ENCODE measurements around the gene CCNI2.
A peak's percentile ranks its signal among the peaks of the same experiment; 100 is the strongest.

CCNI2 gene

GRCh38 chr5:132773601-132774355 lies 26.6 kb downstream of the CCNI2 start:
- H3K27ac ChIP-seq (ENCODE audit: low read depth, low read length): no peak overlapping the region
- H3K36me3 ChIP-seq (ENCODE audit: control insufficient read depth in 1 of 2, insufficient read depth in 2 of 2, low read length in 2 of 2): peaks cover 0 to 3% of the 10 kb centered on the region in 2 donors
- H3K9me3 ChIP-seq (ENCODE audit: control insufficient read depth in 1 of 2, low read length in 2 of 2): no peaks in the 10 kb centered on the region
- H3K27me3 ChIP-seq (ENCODE audit: control insufficient read depth in 1 of 2, insufficient read depth in 2 of 2, low read length in 2 of 2): no peaks in the 10 kb centered on the region
- no peak overlapping the region for H3K4me3 ChIP-seq (ENCODE audit: low read depth in 1 of 2, low read length in 2 of 2)
- no peak overlapping the region for H3K9ac ChIP-seq (ENCODE audit: low read depth in 1 of 2, low read length in 2 of 2)
- peaks cover 30 to 33% of the 10 kb centered on the region in 2 donors for H3K4me1 ChIP-seq (ENCODE audit: control insufficient read depth in 1 of 2, insufficient read depth in 2 of 2, low read length in 2 of 2)

DNA sequence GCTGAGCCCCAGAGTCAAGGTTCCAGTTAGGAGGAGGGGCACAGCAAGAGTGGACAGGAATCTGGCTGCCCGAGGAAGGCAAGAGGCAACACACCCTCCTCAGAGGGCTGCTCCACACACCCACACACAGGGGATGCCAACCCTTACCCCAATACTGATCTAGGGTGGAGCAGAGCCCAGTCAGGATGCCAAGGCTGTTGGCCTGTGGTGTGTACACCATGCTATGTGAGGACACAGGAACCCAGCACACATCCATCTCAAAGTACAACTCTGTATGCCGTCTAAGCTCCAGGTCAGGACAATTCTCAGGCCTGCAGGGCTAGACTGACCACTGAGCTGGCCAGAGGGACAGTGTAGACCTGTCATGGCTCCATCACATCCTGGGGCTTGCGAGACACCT lies 27.2 kb downstream of the CCNI2 start:
- Histone ChIP-seq H3K4me3 (ENCODE audit: low read depth in 1 of 2, low read length in 2 of 2) (peak overlapping the region; percentile 18 to 78), H3K4me1 (ENCODE audit: control insufficient read depth in 1 of 2, insufficient read depth in 2 of 2, low read length in 2 of 2) (peaks cover 30 to 33% of the 10 kb centered on the region in 2 donors), H3K27me3 (ENCODE audit: control insufficient read depth in 1 of 2, insufficient read depth in 2 of 2, low read length in 2 of 2) (no peaks in the 10 kb centered on the region), H3K36me3 (ENCODE audit: control insufficient read depth in 1 of 2, insufficient read depth in 2 of 2, low read length in 2 of 2) (peaks cover 0 to 3% of the 10 kb centered on the region in 2 donors), H3K27ac (ENCODE audit: low read depth, low read length) (no peak overlapping the region), H3K9me3 (ENCODE audit: control insufficient read depth in 1 of 2, low read length in 2 of 2) (no peaks in the 10 kb centered on the region), H3K9ac (ENCODE audit: low read depth in 1 of 2, low read length in 2 of 2) (no peak overlapping the region)

DNA sequence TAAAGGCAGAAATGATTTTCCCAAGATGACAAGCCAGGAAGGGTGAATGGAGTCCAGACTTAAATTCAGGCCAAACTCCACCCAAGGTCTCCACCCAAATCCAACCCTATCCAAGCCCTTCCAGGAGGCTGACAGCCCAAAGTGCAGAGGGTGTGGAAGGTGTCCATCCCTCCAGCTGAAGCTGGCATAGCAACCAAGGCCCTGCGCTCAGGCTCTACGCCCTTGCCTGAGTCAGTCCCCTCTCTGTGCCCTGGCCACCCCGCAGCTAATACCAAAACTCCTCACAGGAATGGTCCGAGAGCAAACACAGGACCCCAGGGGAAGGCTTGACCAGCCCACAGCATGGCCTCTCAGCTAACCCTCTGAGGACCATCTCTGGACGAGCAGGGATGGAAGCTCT lies 27.7 kb downstream of the CCNI2 start:
- Histone ChIP-seq H3K36me3 (ENCODE audit: control insufficient read depth in 1 of 2, insufficient read depth in 2 of 2, low read length in 2 of 2) (peaks cover 0 to 3% of the 10 kb centered on the region in 2 donors), H3K9ac (ENCODE audit: low read depth in 1 of 2, low read length in 2 of 2) (no peak overlapping the region), H3K4me3 (ENCODE audit: low read depth in 1 of 2, low read length in 2 of 2) (peak overlapping the region; percentile 18 to 78), H3K27me3 (ENCODE audit: control insufficient read depth in 1 of 2, insufficient read depth in 2 of 2, low read length in 2 of 2) (peaks cover 0 to 2% of the 10 kb centered on the region in 2 donors), H3K9me3 (ENCODE audit: control insufficient read depth in 1 of 2, low read length in 2 of 2) (no peaks in the 10 kb centered on the region), H3K27ac (ENCODE audit: low read depth, low read length) (no peak overlapping the region), H3K4me1 (ENCODE audit: control insufficient read depth in 1 of 2, insufficient read depth in 2 of 2, low read length in 2 of 2) (peaks cover 30 to 33% of the 10 kb centered on the region in 2 donors)

GRCh38 chr5:132775476-132775961 lies 28.3 kb downstream of the CCNI2 start:
- Histone ChIP-seq H3K9ac (ENCODE audit: low read depth in 1 of 2, low read length in 2 of 2) (peak overlapping the region in 1 of 2 donors; percentile 65), H3K27me3 (ENCODE audit: control insufficient read depth in 1 of 2, insufficient read depth in 2 of 2, low read length in 2 of 2) (peaks cover 0 to 2% of the 10 kb centered on the region in 2 donors), H3K4me3 (ENCODE audit: low read depth in 1 of 2, low read length in 2 of 2) (peak overlapping the region in 1 of 2 donors; percentile 78), H3K27ac (ENCODE audit: low read depth, low read length) (no peak overlapping the region), H3K36me3 (ENCODE audit: control insufficient read depth in 1 of 2, insufficient read depth in 2 of 2, low read length in 2 of 2) (peaks cover 0 to 3% of the 10 kb centered on the region in 2 donors), H3K9me3 (ENCODE audit: control insufficient read depth in 1 of 2, low read length in 2 of 2) (no peaks in the 10 kb centered on the region), H3K4me1 (ENCODE audit: control insufficient read depth in 1 of 2, insufficient read depth in 2 of 2, low read length in 2 of 2) (peaks cover 30 to 33% of the 10 kb centered on the region in 2 donors)

DNA sequence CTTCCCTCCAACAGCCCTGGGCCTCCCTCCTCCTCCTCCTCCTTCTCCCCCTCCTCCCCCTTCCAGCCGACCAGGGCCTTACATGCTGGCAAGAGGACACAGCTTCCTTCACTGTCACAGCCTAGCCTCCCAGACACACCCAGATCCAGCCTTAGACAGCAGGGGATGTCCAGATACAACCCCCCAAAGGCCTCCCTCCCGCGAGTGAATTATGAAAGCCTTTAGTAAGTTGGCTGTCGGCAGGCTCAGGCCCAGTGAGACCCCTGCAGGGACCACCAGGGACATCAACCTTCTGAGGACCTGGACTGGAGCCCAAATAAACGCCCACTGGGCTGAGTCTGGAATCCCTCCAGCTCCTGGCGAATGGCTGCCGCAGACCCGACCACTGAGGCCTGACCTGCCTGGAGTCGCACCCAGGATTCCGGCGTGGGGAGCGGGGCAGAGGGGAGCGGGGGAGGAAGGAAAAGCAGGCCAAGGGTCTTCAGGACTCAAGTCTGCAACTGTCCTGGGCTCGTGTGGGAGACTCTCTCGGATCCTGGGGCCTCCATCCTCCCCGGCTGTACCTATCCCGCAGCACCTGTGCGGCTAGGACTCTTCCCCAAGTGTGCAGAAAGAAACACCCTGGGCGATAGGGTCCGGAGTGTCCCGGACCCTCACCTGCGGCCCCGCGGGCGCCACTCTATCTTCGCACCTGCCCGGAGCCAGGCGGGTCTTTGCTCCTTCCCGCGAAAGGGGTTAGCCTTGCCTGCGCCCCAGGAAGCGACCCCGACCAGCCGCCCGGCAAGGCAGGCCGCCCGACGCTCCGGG lies 29.1 kb downstream of the CCNI2 start:
- Histone ChIP-seq H3K36me3 (ENCODE audit: control insufficient read depth in 1 of 2, insufficient read depth in 2 of 2, low read length in 2 of 2) (peaks cover 0 to 3% of the 10 kb centered on the region in 2 donors), H3K27me3 (ENCODE audit: control insufficient read depth in 1 of 2, insufficient read depth in 2 of 2, low read length in 2 of 2) (peaks cover 0 to 2% of the 10 kb centered on the region in 2 donors), H3K4me3 (ENCODE audit: low read depth in 1 of 2, low read length in 2 of 2) (peak overlapping the region; percentile 78 to 89), H3K9me3 (ENCODE audit: control insufficient read depth in 1 of 2, low read length in 2 of 2) (no peaks in the 10 kb centered on the region), H3K4me1 (ENCODE audit: control insufficient read depth in 1 of 2, insufficient read depth in 2 of 2, low read length in 2 of 2) (peaks cover 30 to 33% of the 10 kb centered on the region in 2 donors), H3K9ac (ENCODE audit: low read depth in 1 of 2, low read length in 2 of 2) (peak overlapping the region; percentile 65 to 67), H3K27ac (ENCODE audit: low read depth, low read length) (peak overlapping the region; percentile 14)

- Histone ChIP-seq H3K27me3 (ENCODE audit: control insufficient read depth in 1 of 2, insufficient read depth in 2 of 2, low read length in 2 of 2) (peaks cover 0 to 2% of the 10 kb centered on the region in 2 donors), H3K9ac (ENCODE audit: low read depth in 1 of 2, low read length in 2 of 2) (peak overlapping the region; percentile 65 to 67), H3K36me3 (ENCODE audit: control insufficient read depth in 1 of 2, insufficient read depth in 2 of 2, low read length in 2 of 2) (peaks cover 0 to 3% of the 10 kb centered on the region in 2 donors), H3K27ac (ENCODE audit: low read depth, low read length) (no peak overlapping the region), H3K4me3 (ENCODE audit: low read depth in 1 of 2, low read length in 2 of 2) (peak overlapping the region; percentile 78 to 89), H3K4me1 (ENCODE audit: control insufficient read depth in 1 of 2, insufficient read depth in 2 of 2, low read length in 2 of 2) (peaks cover 30 to 33% of the 10 kb centered on the region in 2 donors), H3K9me3 (ENCODE audit: control insufficient read depth in 1 of 2, low read length in 2 of 2) (no peaks in the 10 kb centered on the region)
These were observed 29.6 kb downstream of the CCNI2 start for GRCh38 chr5:132776938-132777208.

GRCh38 chr5:132777209-132778069 lies 30.2 kb downstream of the CCNI2 start, which contains the start of gene SEPTIN8:
Gene SEPTIN8, minus strand, starts transcription at chr5:132777239. Its CDS starts 102 bp downstream, at chr5:132777137.
- Histone ChIP-seq H3K27ac (ENCODE audit: low read depth, low read length) (peak within 1 kb of the TSS; percentile 14), H3K4me1 (ENCODE audit: control insufficient read depth in 1 of 2, insufficient read depth in 2 of 2, low read length in 2 of 2) (peaks cover 30 to 33% of the 10 kb centered on the region in 2 donors), H3K9ac (ENCODE audit: low read depth in 1 of 2, low read length in 2 of 2) (peak within 1 kb of the TSS; percentile 74 to 83), H3K9me3 (ENCODE audit: control insufficient read depth in 1 of 2, low read length in 2 of 2) (no peaks in the 10 kb centered on the region), H3K27me3 (ENCODE audit: control insufficient read depth in 1 of 2, insufficient read depth in 2 of 2, low read length in 2 of 2) (peaks cover 0 to 2% of the 10 kb centered on the region in 2 donors), H3K4me3 (ENCODE audit: low read depth in 1 of 2, low read length in 2 of 2) (peak within 1 kb of the TSS; percentile 79 to 89), H3K36me3 (ENCODE audit: control insufficient read depth in 1 of 2, insufficient read depth in 2 of 2, low read length in 2 of 2) (no peaks in the 10 kb centered on the region)

DNA sequence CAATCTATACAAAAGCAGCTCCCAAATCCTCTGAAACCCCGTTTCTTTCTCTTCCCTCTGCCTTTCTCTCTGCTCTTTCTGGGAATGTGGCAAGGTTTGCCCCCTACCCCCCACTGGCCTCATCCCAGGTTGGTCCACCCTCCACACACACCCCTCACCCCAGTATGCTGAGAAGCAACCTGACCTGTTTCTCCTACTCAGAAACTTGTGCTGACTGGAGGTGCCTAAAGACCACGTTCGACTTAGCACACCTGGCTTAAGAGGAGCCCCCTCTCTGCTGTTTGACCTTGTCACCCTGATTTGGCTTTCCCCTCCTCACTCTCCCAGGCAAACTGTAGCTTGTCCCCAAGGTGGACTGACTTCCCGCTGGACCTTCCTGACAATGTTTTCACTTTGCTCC lies 30.9 kb downstream of the CCNI2 start:
- peaks cover 30 to 33% of the 10 kb centered on the region in 2 donors for H3K4me1 ChIP-seq (ENCODE audit: control insufficient read depth in 1 of 2, insufficient read depth in 2 of 2, low read length in 2 of 2)
- peak overlapping the region in 1 of 2 donors; percentile 83 for H3K9ac ChIP-seq (ENCODE audit: low read depth in 1 of 2, low read length in 2 of 2)
- H3K27ac ChIP-seq (ENCODE audit: low read depth, low read length): no peak overlapping the region
- peak overlapping the region; percentile 79 to 89 for H3K4me3 ChIP-seq (ENCODE audit: low read depth in 1 of 2, low read length in 2 of 2)
- H3K27me3 ChIP-seq (ENCODE audit: control insufficient read depth in 1 of 2, insufficient read depth in 2 of 2, low read length in 2 of 2): peaks cover 0 to 2% of the 10 kb centered on the region in 2 donors
- H3K9me3 ChIP-seq (ENCODE audit: control insufficient read depth in 1 of 2, low read length in 2 of 2): no peaks in the 10 kb centered on the region
- no peaks in the 10 kb centered on the region for H3K36me3 ChIP-seq (ENCODE audit: control insufficient read depth in 1 of 2, insufficient read depth in 2 of 2, low read length in 2 of 2)

DNA sequence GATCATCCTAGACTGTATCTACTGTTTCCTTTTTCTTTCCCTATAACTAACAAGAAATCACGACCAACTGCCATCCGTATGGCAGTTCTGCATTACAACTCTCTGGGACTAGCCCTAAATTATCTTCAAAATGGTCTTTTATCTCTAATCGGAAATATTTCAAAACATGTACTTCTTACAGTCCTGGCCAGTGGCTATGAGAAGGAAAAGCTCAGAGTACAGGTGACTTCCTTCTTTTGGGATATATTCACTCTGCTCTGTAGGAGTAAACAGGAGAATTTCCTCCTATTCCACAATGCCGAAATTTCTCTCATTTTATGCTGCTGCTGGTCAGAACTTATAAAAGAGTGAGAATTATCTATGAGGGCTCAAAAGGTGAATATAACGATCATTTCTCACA lies 31.6 kb downstream of the CCNI2 start:
- H3K27ac ChIP-seq (ENCODE audit: low read depth, low read length): no peak overlapping the region
- peaks cover 30 to 33% of the 10 kb centered on the region in 2 donors for H3K4me1 ChIP-seq (ENCODE audit: control insufficient read depth in 1 of 2, insufficient read depth in 2 of 2, low read length in 2 of 2)
- no peak overlapping the region for H3K9ac ChIP-seq (ENCODE audit: low read depth in 1 of 2, low read length in 2 of 2)
- H3K4me3 ChIP-seq (ENCODE audit: low read depth in 1 of 2, low read length in 2 of 2): no peak overlapping the region
- H3K36me3 ChIP-seq (ENCODE audit: control insufficient read depth in 1 of 2, insufficient read depth in 2 of 2, low read length in 2 of 2): no peaks in the 10 kb centered on the region
- no peaks in the 10 kb centered on the region for H3K9me3 ChIP-seq (ENCODE audit: control insufficient read depth in 1 of 2, low read length in 2 of 2)
- peaks cover 0 to 2% of the 10 kb centered on the region in 2 donors for H3K27me3 ChIP-seq (ENCODE audit: control insufficient read depth in 1 of 2, insufficient read depth in 2 of 2, low read length in 2 of 2)

All from duodenal mucosa (tissue), 2 donors.